GM12875 (cell line): ENCODE data around the gene GSPT2.

ENCODE experiments used
- H3K4me3 ChIP-seq: one replicate; pipeline ENCODE4 v1.5.1; 2011; ENCODE audit warnings: low read depth, low read length, control low read depth
- CTCF ChIP-seq: IDR thresholded peaks from 2 replicates; pipeline ENCODE4 v1.5.1; 2011; ENCODE audit warnings: low read depth, mild to moderate bottlenecking, control low read depth, inconsistent platforms, low read length, moderate library complexity, borderline replicate concordance; ENCODE audit not compliant: insufficient read depth

GSPT2 gene

GRCh38 chrX:51795136-51795535 lies 51.9 kb downstream of the GSPT2 start:
- no peak overlapping the region for H3K4me3 ChIP-seq
- no peak for TF ChIP-seq CTCF
